WERI-Rb-1 (cell line): ENCODE results near the gene ACSM5.
A peak's percentile ranks its signal among the peaks of the same experiment; 100 is the strongest.

Source experiments
- DNase-seq: peaks from one replicate; pipeline ENCODE4 v3.0.0-alpha.2; 2020
- H3K27ac ChIP-seq: fragments of 250-450 bp; sonication (Bioruptor Pico); 2 replicates; pipeline ENCODE4 v1.5.1; 2020; ENCODE audit warnings: mild to moderate bottlenecking, moderate library complexity
- H3K27me3 ChIP-seq: fragments of 250-450 bp; sonication (Bioruptor Pico); 2 replicates; pipeline ENCODE4 v1.5.1; 2021; ENCODE audit warnings: mild to moderate bottlenecking, low read depth, moderate library complexity; ENCODE audit not compliant: insufficient read depth, severe bottlenecking
- H3K36me3 ChIP-seq: fragments of 250-450 bp; sonication (Bioruptor Pico); 2 replicates; pipeline ENCODE4 v1.5.1; 2020; ENCODE audit warnings: mild to moderate bottlenecking, moderate library complexity
- H3K4me3 ChIP-seq: 2 replicates; pipeline ENCODE4 v1.5.1; 2011; ENCODE audit warnings: low read depth, mild to moderate bottlenecking, control low read depth, low read length
- H3K9me3 ChIP-seq: fragments of 250-450 bp; sonication (Bioruptor Pico); 2 replicates; pipeline ENCODE4 v1.5.1; 2021; ENCODE audit warnings: mild to moderate bottlenecking, moderate library complexity; ENCODE audit not compliant: severe bottlenecking
- CTCF ChIP-seq: IDR thresholded peaks from 2 replicates; pipeline ENCODE4 v1.5.1; 2011; ENCODE audit warnings: low read depth, mild to moderate bottlenecking, control low read depth, inconsistent platforms, low read length

The ACSM5 gene

GRCh38 chr16:20385844-20386832 lies 23.2 kb upstream of the ACSM5 start:
- Histone ChIP-seq H3K9me3 (no peaks in the 10 kb centered on the region), H3K36me3 (no peaks in the 10 kb centered on the region), H3K27me3 (peaks cover 69% of the 10 kb centered on the region), H3K27ac (no peak overlapping the region), H3K4me3 (no peak overlapping the region)
- TF ChIP-seq CTCF, result peak; percentile 78
- DNase-seq, result peak; percentile 49

- TF ChIP-seq CTCF, result no peak
- peaks cover 70% of the 10 kb centered on the region for H3K27me3 ChIP-seq
- no peaks in the 10 kb centered on the region for H3K36me3 ChIP-seq
- DNase-seq, result no peak
- H3K4me3 ChIP-seq, result no peak overlapping the region
- no peaks in the 10 kb centered on the region for H3K9me3 ChIP-seq
- H3K27ac ChIP-seq, result no peak overlapping the region
Observed at GRCh38 chr16:20387978-20388377, 21.4 kb upstream of the ACSM5 start.

- no peak overlapping the region for H3K27ac ChIP-seq
- peaks cover 73% of the 10 kb centered on the region for H3K27me3 ChIP-seq
- DNase-seq, result no peak
- no peak for TF ChIP-seq CTCF
- H3K36me3 ChIP-seq, result no peaks in the 10 kb centered on the region
- H3K9me3 ChIP-seq, result no peaks in the 10 kb centered on the region
- H3K4me3 ChIP-seq, result no peak overlapping the region
Observed at GRCh38 chr16:20388854-20389253, 20.5 kb upstream of the ACSM5 start.

GRCh38 chr16:20391045-20391444 lies 18.3 kb upstream of the ACSM5 start:
- H3K9me3 ChIP-seq, result no peaks in the 10 kb centered on the region
- no peak overlapping the region for H3K4me3 ChIP-seq
- DNase-seq, result no peak
- no peaks in the 10 kb centered on the region for H3K36me3 ChIP-seq
- TF ChIP-seq CTCF, result no peak
- H3K27me3 ChIP-seq, result peaks cover 70% of the 10 kb centered on the region
- H3K27ac ChIP-seq, result no peak overlapping the region

DNA sequence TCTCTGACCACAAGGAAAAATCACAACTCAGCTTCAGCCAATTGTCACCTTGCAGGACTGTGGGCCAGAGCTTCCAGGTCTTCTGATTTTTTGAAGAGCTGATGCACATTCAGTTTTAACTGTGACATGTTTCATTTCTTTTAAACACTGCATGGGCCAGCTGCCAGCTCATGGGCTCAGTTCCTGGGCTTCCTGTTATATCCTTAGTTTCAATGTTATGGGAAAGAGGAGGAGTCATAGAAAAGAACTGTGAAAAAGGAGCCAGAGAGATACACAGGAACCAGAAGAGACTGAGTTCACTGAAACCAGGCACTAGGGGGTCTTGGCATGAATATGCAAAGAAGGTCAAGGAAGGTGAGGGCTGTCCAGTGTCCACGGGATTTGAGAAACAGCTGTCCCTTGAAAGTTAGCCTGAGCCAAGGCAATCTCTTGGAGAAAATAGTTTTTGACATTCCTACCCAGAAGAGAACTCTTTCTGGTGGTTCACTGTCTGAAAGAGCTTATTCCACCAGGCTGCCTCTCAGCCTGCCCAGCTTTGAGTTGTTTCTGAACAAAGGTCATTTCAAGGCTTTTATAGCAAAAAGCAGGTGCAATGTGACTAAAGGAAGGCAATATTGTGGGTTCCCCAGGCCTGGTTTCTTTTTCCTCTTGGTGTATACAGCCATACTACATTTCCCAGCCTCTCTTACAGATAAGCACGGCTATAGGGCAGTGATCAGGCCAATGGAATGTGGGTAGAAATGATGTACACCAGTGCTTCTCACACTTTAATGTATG lies 15.3 kb upstream of the ACSM5 start:
- peaks cover 57% of the 10 kb centered on the region for H3K27me3 ChIP-seq
- H3K4me3 ChIP-seq, result no peak overlapping the region
- no peaks in the 10 kb centered on the region for H3K9me3 ChIP-seq
- no peak for TF ChIP-seq CTCF
- DNase-seq, result no peak
- H3K36me3 ChIP-seq, result no peaks in the 10 kb centered on the region
- H3K27ac ChIP-seq, result no peak overlapping the region
